Measurements from ENCODE around the gene ERLIN1.

The ERLIN1 gene

DNA sequence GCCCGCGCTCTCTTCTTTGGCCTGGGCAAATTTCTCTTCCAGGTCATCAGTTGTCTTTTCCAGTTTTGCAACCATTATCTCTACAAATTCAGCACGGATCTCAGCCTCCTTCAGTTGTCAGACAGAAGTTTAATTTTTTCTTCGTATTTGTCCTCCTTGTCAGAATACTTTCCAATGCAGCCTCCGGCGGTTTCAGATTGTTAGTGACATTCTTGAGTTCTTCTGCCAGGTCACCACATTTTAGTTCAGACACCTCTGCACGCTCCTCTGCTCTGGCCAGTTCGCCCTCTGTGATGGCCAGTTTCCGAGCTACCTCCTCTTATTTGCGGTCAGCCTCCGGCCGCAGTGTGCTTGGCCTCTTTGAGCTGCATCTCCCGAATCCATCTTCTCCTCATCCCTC lies 71.4 kb downstream of the ERLIN1 start:
- Histone ChIP-seq H3K4me3 (ENCODE audit: low read depth, low read length) (no peak overlapping the region), H3K9me3 (ENCODE audit: control insufficient read depth, insufficient read depth, low read depth, low read length) (no peaks in the 10 kb centered on the region), H3K36me3 (ENCODE audit: control insufficient read depth in 2 of 2, insufficient read depth in 1 of 2, low read length in 2 of 2) (no peaks in the 10 kb centered on the region), H3K27ac (ENCODE audit: extremely low read depth, low read depth, low read length) (no peak overlapping the region), H3K4me1 (ENCODE audit: control insufficient read depth, insufficient read depth, low read length) (no peaks in the 10 kb centered on the region)
- ChIA-PET POLR2A (no interaction called here), CTCF (interaction anchor here (0.9 kb wide), 1 partner anchor 19 kb away, joined by 3 read pairs; no protein-coding TSS in a partner anchor)
- TF ChIP-seq ZNF555 (tag by site-specific recombination; conservative IDR thresholded peaks at IDR 0.05) (no peak), ZNF311 (tag by site-specific recombination; IDR thresholded peaks at IDR 0.05; ENCODE audit: borderline replicate concordance) (no peak), ZBTB1 (tag by site-specific recombination; IDR thresholded peaks at IDR 0.05) (no peak), ZNF239 (tag by site-specific recombination; IDR thresholded peaks at IDR 0.05) (no peak), KLF16 (tag by site-specific recombination; IDR thresholded peaks at IDR 0.05) (no peak), ZNF623 (tag by site-specific recombination; IDR thresholded peaks at IDR 0.05) (no peak), ZNF510 (tag by site-specific recombination; IDR thresholded peaks at IDR 0.05; ENCODE audit: insufficient replicate concordance) (no peak), ZSCAN23 (tag by site-specific recombination; IDR thresholded peaks at IDR 0.05) (no peak), ZFP41 (tag by site-specific recombination; IDR thresholded peaks at IDR 0.05; ENCODE audit: borderline replicate concordance) (no peak), ZNF324 (tag by site-specific recombination; IDR thresholded peaks at IDR 0.05) (no peak)
- TF ChIP-seq, protein P1, sequence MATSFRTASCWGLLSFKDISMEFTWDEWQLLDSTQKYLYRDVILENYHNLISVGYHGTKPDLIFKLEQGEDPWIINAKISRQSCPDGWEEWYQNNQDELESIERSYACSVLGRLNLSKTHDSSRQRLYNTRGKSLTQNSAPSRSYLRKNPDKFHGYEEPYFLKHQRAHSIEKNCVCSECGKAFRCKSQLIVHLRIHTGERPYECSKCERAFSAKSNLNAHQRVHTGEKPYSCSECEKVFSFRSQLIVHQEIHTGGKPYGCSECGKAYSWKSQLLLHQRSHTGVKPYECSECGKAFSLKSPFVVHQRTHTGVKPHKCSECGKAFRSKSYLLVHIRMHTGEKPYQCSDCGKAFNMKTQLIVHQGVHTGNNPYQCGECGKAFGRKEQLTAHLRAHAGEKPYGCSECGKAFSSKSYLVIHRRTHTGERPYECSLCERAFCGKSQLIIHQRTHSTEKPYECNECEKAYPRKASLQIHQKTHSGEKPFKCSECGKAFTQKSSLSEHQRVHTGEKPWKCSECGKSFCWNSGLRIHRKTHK (tag by site-specific recombination; IDR thresholded peaks at IDR 0.05), result no peak
- TF ChIP-seq, protein P2, sequence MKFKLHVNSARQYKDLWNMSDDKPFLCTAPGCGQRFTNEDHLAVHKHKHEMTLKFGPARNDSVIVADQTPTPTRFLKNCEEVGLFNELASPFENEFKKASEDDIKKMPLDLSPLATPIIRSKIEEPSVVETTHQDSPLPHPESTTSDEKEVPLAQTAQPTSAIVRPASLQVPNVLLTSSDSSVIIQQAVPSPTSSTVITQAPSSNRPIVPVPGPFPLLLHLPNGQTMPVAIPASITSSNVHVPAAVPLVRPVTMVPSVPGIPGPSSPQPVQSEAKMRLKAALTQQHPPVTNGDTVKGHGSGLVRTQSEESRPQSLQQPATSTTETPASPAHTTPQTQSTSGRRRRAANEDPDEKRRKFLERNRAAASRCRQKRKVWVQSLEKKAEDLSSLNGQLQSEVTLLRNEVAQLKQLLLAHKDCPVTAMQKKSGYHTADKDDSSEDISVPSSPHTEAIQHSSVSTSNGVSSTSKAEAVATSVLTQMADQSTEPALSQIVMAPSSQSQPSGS (tag by site-specific recombination; IDR thresholded peaks at IDR 0.05; ENCODE audit: low read depth), result no peak
- TF ChIP-seq, protein P3, sequence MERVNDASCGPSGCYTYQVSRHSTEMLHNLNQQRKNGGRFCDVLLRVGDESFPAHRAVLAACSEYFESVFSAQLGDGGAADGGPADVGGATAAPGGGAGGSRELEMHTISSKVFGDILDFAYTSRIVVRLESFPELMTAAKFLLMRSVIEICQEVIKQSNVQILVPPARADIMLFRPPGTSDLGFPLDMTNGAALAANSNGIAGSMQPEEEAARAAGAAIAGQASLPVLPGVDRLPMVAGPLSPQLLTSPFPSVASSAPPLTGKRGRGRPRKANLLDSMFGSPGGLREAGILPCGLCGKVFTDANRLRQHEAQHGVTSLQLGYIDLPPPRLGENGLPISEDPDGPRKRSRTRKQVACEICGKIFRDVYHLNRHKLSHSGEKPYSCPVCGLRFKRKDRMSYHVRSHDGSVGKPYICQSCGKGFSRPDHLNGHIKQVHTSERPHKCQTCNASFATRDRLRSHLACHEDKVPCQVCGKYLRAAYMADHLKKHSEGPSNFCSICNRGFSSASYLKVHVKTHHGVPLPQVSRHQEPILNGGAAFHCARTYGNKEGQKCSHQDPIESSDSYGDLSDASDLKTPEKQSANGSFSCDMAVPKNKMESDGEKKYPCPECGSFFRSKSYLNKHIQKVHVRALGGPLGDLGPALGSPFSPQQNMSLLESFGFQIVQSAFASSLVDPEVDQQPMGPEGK (tag by site-specific recombination; IDR thresholded peaks at IDR 0.05), result no peak
- TF ChIP-seq, protein P4, sequence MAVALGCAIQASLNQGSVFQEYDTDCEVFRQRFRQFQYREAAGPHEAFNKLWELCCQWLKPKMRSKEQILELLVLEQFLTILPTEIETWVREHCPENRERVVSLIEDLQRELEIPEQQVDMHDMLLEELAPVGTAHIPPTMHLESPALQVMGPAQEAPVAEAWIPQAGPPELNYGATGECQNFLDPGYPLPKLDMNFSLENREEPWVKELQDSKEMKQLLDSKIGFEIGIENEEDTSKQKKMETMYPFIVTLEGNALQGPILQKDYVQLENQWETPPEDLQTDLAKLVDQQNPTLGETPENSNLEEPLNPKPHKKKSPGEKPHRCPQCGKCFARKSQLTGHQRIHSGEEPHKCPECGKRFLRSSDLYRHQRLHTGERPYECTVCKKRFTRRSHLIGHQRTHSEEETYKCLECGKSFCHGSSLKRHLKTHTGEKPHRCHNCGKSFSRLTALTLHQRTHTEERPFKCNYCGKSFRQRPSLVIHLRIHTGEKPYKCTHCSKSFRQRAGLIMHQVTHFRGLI (tag by site-specific recombination; IDR thresholded peaks at IDR 0.05), result no peak
- TF ChIP-seq, protein P5, sequence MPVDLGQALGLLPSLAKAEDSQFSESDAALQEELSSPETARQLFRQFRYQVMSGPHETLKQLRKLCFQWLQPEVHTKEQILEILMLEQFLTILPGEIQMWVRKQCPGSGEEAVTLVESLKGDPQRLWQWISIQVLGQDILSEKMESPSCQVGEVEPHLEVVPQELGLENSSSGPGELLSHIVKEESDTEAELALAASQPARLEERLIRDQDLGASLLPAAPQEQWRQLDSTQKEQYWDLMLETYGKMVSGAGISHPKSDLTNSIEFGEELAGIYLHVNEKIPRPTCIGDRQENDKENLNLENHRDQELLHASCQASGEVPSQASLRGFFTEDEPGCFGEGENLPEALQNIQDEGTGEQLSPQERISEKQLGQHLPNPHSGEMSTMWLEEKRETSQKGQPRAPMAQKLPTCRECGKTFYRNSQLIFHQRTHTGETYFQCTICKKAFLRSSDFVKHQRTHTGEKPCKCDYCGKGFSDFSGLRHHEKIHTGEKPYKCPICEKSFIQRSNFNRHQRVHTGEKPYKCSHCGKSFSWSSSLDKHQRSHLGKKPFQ (tag by site-specific recombination; IDR thresholded peaks at IDR 0.05), result no peak

DNA sequence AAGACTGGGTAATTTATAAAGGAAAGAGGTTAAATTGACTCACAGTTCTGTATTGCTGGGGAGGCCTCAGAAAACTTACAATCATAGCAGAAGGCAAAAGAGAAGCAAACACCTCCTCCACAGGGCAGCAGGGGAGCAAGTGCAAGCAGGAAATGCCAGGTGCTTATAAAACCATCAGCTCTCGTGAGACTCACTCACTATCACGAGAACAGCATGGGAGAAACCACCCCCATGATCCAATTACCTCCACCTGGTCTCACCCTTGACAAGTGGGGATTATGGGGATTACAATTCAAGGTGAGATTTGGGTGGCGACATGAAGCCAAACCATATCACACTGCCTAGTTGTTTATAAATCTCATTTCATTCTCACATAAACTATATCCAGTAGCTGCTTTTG lies 76.2 kb downstream of the ERLIN1 start:
- POLR2A ChIA-PET, result interaction anchor here (0.6 kb wide), 1 partner anchor 195 kb away, joined by 3 read pairs; no protein-coding TSS in a partner anchor
- no peaks in the 10 kb centered on the region for H3K36me3 ChIP-seq (ENCODE audit: control insufficient read depth in 2 of 2, insufficient read depth in 1 of 2, low read length in 2 of 2)
- no peaks in the 10 kb centered on the region for H3K9me3 ChIP-seq (ENCODE audit: control insufficient read depth, insufficient read depth, low read depth, low read length)
- no peak overlapping the region for H3K4me3 ChIP-seq (ENCODE audit: low read depth, low read length)
- TF ChIP-seq, protein P2 (tag by site-specific recombination; IDR thresholded peaks at IDR 0.05; ENCODE audit: low read depth), result no peak
- TF ChIP-seq ZNF335 (tag by site-specific recombination; conservative IDR thresholded peaks at IDR 0.05) (peak; percentile 29; the same call in 1 of the 2 replicates), SP3 (tag by site-specific recombination; IDR thresholded peaks at IDR 0.05) (0 out of 2 replicates have a peak, but pooled peaks have one; percentile 27), ZNF169 (tag by site-specific recombination; IDR thresholded peaks at IDR 0.05) (no peak), ZNF600 (tag by site-specific recombination; IDR thresholded peaks at IDR 0.05) (no peak), MZF1 (tag by site-specific recombination; IDR thresholded peaks at IDR 0.05; ENCODE audit: borderline replicate concordance) (peak; percentile 96)
- TF ChIP-seq, protein P6, sequence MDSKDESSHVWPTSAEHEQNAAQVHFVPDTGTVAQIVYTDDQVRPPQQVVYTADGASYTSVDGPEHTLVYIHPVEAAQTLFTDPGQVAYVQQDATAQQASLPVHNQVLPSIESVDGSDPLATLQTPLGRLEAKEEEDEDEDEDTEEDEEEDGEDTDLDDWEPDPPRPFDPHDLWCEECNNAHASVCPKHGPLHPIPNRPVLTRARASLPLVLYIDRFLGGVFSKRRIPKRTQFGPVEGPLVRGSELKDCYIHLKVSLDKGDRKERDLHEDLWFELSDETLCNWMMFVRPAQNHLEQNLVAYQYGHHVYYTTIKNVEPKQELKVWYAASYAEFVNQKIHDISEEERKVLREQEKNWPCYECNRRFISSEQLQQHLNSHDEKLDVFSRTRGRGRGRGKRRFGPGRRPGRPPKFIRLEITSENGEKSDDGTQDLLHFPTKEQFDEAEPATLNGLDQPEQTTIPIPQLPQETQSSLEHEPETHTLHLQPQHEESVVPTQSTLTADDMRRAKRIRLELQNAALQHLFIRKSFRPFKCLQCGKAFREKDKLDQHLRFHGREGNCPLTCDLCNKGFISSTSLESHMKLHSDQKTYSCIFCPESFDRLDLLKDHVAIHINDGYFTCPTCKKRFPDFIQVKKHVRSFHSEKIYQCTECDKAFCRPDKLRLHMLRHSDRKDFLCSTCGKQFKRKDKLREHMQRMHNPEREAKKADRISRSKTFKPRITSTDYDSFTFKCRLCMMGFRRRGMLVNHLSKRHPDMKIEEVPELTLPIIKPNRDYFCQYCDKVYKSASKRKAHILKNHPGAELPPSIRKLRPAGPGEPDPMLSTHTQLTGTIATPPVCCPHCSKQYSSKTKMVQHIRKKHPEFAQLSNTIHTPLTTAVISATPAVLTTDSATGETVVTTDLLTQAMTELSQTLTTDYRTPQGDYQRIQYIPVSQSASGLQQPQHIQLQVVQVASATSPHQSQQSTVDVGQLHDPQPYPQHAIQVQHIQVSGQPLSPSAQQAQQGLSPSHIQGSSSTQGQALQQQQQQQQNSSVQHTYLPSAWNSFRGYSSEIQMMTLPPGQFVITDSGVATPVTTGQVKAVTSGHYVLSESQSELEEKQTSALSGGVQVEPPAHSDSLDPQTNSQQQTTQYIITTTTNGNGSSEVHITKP (tag by site-specific recombination; IDR thresholded peaks at IDR 0.05), result peak; percentile 73
- H3K4me1 ChIP-seq (ENCODE audit: control insufficient read depth, insufficient read depth, low read length), result no peaks in the 10 kb centered on the region
- CTCF ChIA-PET, result interaction anchor here (0.5 to 1.3 kb wide), 3 partner anchors 13 to 264 kb away, joined by 3 read pairs; no protein-coding TSS in a partner anchor
- no peak overlapping the region for H3K27ac ChIP-seq (ENCODE audit: extremely low read depth, low read depth, low read length)

Measured in HEK293 (cell line).